Panc1 (cell line): ENCODE data around the gene MED25. TPM values are rescaled to one million over a fixed set of nuclear protein-coding genes. Genes with fewer than 3 reads are reported as not detected.

Experiments used
- ATAC-seq: fragments of 200-7000 bp; cut with Tn5 transposase; 2 replicates; pipeline ENCODE4 v1.9.1; 2020; ENCODE audit warnings: mild to moderate bottlenecking, moderate library complexity
- BruUV-seq: library from RNA; stranded (reverse); fragments of 400-500 nt; replicated peaks from 2 replicates; lab custom pipeline; 2021; lab: Mats Ljungman, UMichigan
- CTCF ChIA-PET: fragments of 300-600 bp; sonication (Branson Sonifier 250); formaldehyde crosslinking; loops from one replicate; lab custom pipeline; 2022; ENCODE audit warnings: antibody characterized with exemption; lab: Charles Lee
- POLR2A ChIA-PET: fragments of 300-600 bp; sonication (Branson Sonifier 250); formaldehyde crosslinking; loops from one replicate; lab custom pipeline; 2022; ENCODE audit warnings: antibody characterized with exemption; lab: Charles Lee
- DNase-seq: peaks from one replicate; pipeline ENCODE4 v3.0.0-alpha.2; 2010; ENCODE audit warnings: low read depth, low spot score
- H3K27ac ChIP-seq: 2 replicates; pipeline ENCODE4 v1.5.1; 2011; ENCODE audit warnings: mild to moderate bottlenecking, low read length, inconsistent platforms
- H3K27me3 ChIP-seq: fragments of 200-500 bp; sonication (Bioruptor generic); 2 replicates; pipeline ENCODE4 v1.6.0; 2014; ENCODE audit warnings: low read length, inconsistent platforms; ENCODE audit not compliant: control insufficient read depth, insufficient read depth
- H3K36me3 ChIP-seq: fragments of 200-500 bp; sonication (Bioruptor generic); 2 replicates; pipeline ENCODE4 v1.5.1; 2014; ENCODE audit warnings: inconsistent platforms, mild to moderate bottlenecking, low read length, moderate library complexity; ENCODE audit not compliant: control insufficient read depth, insufficient read depth
- H3K4me1 ChIP-seq: 2 replicates; pipeline ENCODE4 v1.5.1; 2011; ENCODE audit warnings: inconsistent platforms, mild to moderate bottlenecking, low read length, moderate library complexity; ENCODE audit not compliant: control insufficient read depth, insufficient read depth
- H3K4me3 ChIP-seq, 2 experiments: 2 replicates each; pipeline ENCODE4 v1.5.1; 2011 to 2012; ENCODE audit warnings: low read depth in 2 of 2, low read length in 2 of 2, mild to moderate bottlenecking in 2 of 2, inconsistent platforms in 1 of 2, moderate library complexity in 1 of 2
- H3K9me3 ChIP-seq: fragments of 200-500 bp; sonication (Bioruptor generic); 2 replicates; pipeline ENCODE4 v1.5.1; 2014; ENCODE audit warnings: low read depth, mild to moderate bottlenecking, inconsistent platforms, low read length, moderate library complexity; ENCODE audit not compliant: control insufficient read depth, insufficient read depth
- CTCF ChIP-seq: fragments of 450-650 bp; IDR thresholded peaks from 2 replicates; pipeline ENCODE4 v1.5.1; 2017; ENCODE audit warnings: mild to moderate bottlenecking
- POLR2AphosphoS5 ChIP-seq: IDR thresholded peaks from 2 replicates; pipeline ENCODE4 v1.6.1; 2012; ENCODE audit warnings: mild to moderate bottlenecking, low read depth, low read length, moderate library complexity
- REST ChIP-seq, 2 experiments: IDR thresholded peaks; 2 replicates each; pipeline ENCODE4 v1.6.1; 2011 to 2012; ENCODE audit warnings: low read depth in 2 of 2, control low read depth in 1 of 2, low read length in 1 of 2, mild to moderate bottlenecking in 1 of 2, moderate library complexity in 1 of 2; ENCODE audit not compliant: insufficient read depth in 1 of 2
- SIN3A ChIP-seq: IDR thresholded peaks from 2 replicates; pipeline ENCODE4 v1.6.1; 2012; ENCODE audit warnings: low read depth, mild to moderate bottlenecking, low read length, moderate library complexity, borderline replicate concordance; ENCODE audit not compliant: insufficient read depth
- TCF7L2 ChIP-seq: IDR thresholded peaks from 2 replicates; pipeline ENCODE4 v1.6.1; 2011; ENCODE audit warnings: mild to moderate bottlenecking, low read depth, low read length, inconsistent platforms
- in situ Hi-C: cut with HindIII; loops from 2 replicates; pipeline ENCODE4 v1.10.0; 2016; ENCODE audit warnings: low sequenced_read_pairs, low pct_unique_long_range_greater_than_20kb
- intact Hi-C: fragments of 100-400 bp; cut with micrococcal nuclease; formaldehyde crosslinking; loops from one replicate; pipeline ENCODE4 v1.10.0; 2022; ENCODE audit not compliant: unreplicated experiment
- total RNA-seq: library from RNA; stranded (reverse); gene quantifications from one replicate; pipeline ENCODE4 v1.2.1, GENCODE V29; 2021; ENCODE audit not compliant: unreplicated experiment

MED25 gene
- total RNA-seq, 1 experiment from 2014 or later = 52.4 TPM

GRCh38 chr19:49805822-49806619 is 12.1 kb upstream of the MED25 start:
- no peak for ATAC-seq
- no peak overlapping the region for H3K4me3 ChIP-seq
- no peak for DNase-seq
- TF ChIP-seq POLR2AphosphoS5 (no peak), SIN3A (no peak), REST (IDR thresholded peaks at IDR 0.05; ENCODE audit: insufficient read depth in 1 of 2, low read depth in 2 of 2, low read length in 1 of 2) (no peak), TCF7L2 (no peak), CTCF (no peak)
- in situ Hi-C loops = no loop called here
- ChIA-PET POLR2A (no interaction called here), CTCF (no interaction called here)
- BruUV-seq = no TSS peak
- no peaks in the 10 kb centered on the region for H3K9me3 ChIP-seq
- H3K27me3 ChIP-seq = no peaks in the 10 kb centered on the region
- no peaks in the 10 kb centered on the region for H3K36me3 ChIP-seq
- no peak overlapping the region for H3K27ac ChIP-seq
- intact Hi-C loops = no loop called here
- peaks cover 5% of the 10 kb centered on the region; the same call in 1 of the 2 replicates for H3K4me1 ChIP-seq

- in situ Hi-C loops (no loop called here), intact Hi-C loops (no loop called here)
- Histone ChIP-seq H3K4me1 (peaks cover 5% of the 10 kb centered on the region; the same call in 1 of the 2 replicates), H3K27ac (no peak overlapping the region), H3K4me3 (no peak overlapping the region), H3K27me3 (no peaks in the 10 kb centered on the region), H3K9me3 (no peaks in the 10 kb centered on the region), H3K36me3 (no peaks in the 10 kb centered on the region)
- ChIA-PET CTCF (no interaction called here), POLR2A (no interaction called here)
- BruUV-seq = no TSS peak
- TF ChIP-seq POLR2AphosphoS5 = no peak
- no peak for TF ChIP-seq REST (IDR thresholded peaks at IDR 0.05; ENCODE audit: insufficient read depth in 1 of 2, low read depth in 2 of 2, low read length in 1 of 2)
- no peak for TF ChIP-seq TCF7L2
- TF ChIP-seq SIN3A = no peak
- ATAC-seq = no peak
- no peak for DNase-seq
Measured at GRCh38 chr19:49806620-49806959, 11.5 kb upstream of the MED25 start.
